ENCODE measurements around the gene WARS2.

DNA sequence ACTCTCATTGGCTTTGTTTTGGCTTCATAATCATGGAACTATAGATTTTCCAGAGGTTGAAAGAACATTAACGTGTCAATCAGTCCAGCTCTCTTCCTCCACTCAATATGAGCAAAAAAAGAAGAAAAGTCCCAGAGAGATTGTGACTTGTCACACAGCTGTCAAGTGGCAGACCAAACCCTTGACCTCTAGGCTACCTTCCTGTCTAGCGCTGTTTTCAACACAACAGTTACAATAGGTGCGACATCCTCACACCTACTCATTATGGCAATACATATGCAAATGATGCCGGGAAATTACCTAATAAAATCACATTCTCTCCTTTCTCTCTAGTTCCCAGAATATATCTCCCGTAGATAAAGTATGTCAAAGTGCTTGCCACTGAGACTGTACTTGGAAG lies 1.1 kb downstream of the WARS2 start:
- TF ChIP-seq USF1 (IDR thresholded peaks at IDR 0.05) (no peak), YY1 (IDR thresholded peaks at IDR 0.05; ENCODE audit: low read depth) (no peak), TAF1 (IDR thresholded peaks at IDR 0.05; ENCODE audit: low read depth) (no peak), EP300 (IDR thresholded peaks at IDR 0.05; ENCODE audit: borderline replicate concordance) (no peak), RAD21 (IDR thresholded peaks at IDR 0.05; ENCODE audit: low read depth) (no peak), FOXM1 (IDR thresholded peaks at IDR 0.05; ENCODE audit: borderline replicate concordance, low read depth) (no peak)
